Activated CD8-positive, alpha-beta T cell treated with anti-CD3 and anti-CD28 coated beads for 36 hours (primary cell): ENCODE data around the gene CYP26C1. TPM values are rescaled to one million over a fixed set of nuclear protein-coding genes. Genes with fewer than 3 reads are reported as not detected.

ENCODE experiments used
- ATAC-seq: fragments of 200-7000 bp; cut with Tn5 transposase; one replicate; pipeline ENCODE4 v1.10.0; 2021; ENCODE audit warnings: mild to moderate bottlenecking, moderate library complexity
- CTCF ChIA-PET: fragments of 350-600 bp; sonication (Branson Sonifier 250); formaldehyde crosslinking; loops from one replicate; lab custom pipeline; 2021; ENCODE audit warnings: antibody characterized with exemption; lab: Charles Lee
- POLR2A ChIA-PET: fragments of 350-600 bp; sonication (Branson Sonifier 250); formaldehyde crosslinking; loops from one replicate; lab custom pipeline; 2021; ENCODE audit warnings: antibody characterized with exemption; lab: Charles Lee
- DNase-seq: peaks from one replicate; pipeline ENCODE4 v3.0.0-alpha.2; 2020
- H3K27ac Mint-ChIP-seq: one replicate; pipeline ENCODE4 v1.8.0; 2021; ENCODE audit warnings: mild to moderate bottlenecking, mixed read lengths
- H3K27me3 Mint-ChIP-seq: one replicate; pipeline ENCODE4 v1.8.0; 2021; ENCODE audit warnings: mixed read lengths
- H3K36me3 Mint-ChIP-seq: one replicate; pipeline ENCODE4 v1.8.0; 2021; ENCODE audit warnings: low read depth, mixed read lengths
- H3K4me1 Mint-ChIP-seq: one replicate; pipeline ENCODE4 v1.8.0; 2021; ENCODE audit warnings: low read depth, mixed read lengths
- H3K4me3 Mint-ChIP-seq: one replicate; pipeline ENCODE4 v1.8.0; 2021; ENCODE audit warnings: mild to moderate bottlenecking, moderate library complexity, mixed read lengths
- H3K9me3 Mint-ChIP-seq: one replicate; pipeline ENCODE4 v1.8.0; 2021; ENCODE audit warnings: mixed read lengths
- intact Hi-C: fragments of 100-400 bp; cut with micrococcal nuclease; formaldehyde crosslinking; loops from one replicate; pipeline ENCODE4 v1.10.0; 2022
- total RNA-seq, 2 experiments: library from RNA; stranded (reverse); gene quantifications; one replicate each; pipeline ENCODE4 v1.2.3, GENCODE V29; 2021
- TF ChIP-seq, protein P1 (sequence below): fragments of 200-600 bp; IDR thresholded peaks from one replicate; pipeline ENCODE4 v1.8.0; 2022; ENCODE audit warnings: antibody characterized with exemption, mild to moderate bottlenecking

CYP26C1 gene
- total RNA-seq, 2 experiments from 2014 or later = not detected

DNA sequence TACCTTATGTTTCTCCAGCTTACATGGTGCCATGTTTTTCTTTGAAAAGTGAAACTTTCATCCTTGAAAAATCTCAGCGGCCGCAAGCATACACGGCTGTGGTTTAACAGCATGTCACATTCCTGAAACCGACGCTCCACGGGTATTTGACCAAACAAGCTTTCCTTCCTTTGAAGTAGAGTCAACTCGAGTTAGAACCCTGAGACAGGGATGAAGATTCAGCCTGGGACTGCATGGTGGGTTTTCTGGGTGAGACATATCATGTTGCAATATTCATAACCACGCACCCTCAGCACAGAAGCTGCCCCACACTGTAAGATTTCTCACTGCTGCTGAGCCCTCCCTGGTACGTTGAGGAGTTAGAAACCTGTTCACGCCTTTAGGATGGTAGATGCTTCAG, 21.2 kb downstream of the CYP26C1 start:
- POLR2A ChIA-PET = no interaction called here
- no peak overlapping the region for H3K4me3 Mint-ChIP-seq
- no peaks in the 10 kb centered on the region for H3K36me3 Mint-ChIP-seq
- ATAC-seq (no peak), DNase-seq (no peak)
- peaks cover 28% of the 10 kb centered on the region for H3K27me3 Mint-ChIP-seq
- TF ChIP-seq, protein P1, sequence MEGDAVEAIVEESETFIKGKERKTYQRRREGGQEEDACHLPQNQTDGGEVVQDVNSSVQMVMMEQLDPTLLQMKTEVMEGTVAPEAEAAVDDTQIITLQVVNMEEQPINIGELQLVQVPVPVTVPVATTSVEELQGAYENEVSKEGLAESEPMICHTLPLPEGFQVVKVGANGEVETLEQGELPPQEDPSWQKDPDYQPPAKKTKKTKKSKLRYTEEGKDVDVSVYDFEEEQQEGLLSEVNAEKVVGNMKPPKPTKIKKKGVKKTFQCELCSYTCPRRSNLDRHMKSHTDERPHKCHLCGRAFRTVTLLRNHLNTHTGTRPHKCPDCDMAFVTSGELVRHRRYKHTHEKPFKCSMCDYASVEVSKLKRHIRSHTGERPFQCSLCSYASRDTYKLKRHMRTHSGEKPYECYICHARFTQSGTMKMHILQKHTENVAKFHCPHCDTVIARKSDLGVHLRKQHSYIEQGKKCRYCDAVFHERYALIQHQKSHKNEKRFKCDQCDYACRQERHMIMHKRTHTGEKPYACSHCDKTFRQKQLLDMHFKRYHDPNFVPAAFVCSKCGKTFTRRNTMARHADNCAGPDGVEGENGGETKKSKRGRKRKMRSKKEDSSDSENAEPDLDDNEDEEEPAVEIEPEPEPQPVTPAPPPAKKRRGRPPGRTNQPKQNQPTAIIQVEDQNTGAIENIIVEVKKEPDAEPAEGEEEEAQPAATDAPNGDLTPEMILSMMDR = no peak
- intact Hi-C loops = loop anchor here (2.0 kb wide), 1 partner anchor 207 kb away; no protein-coding TSS in a partner anchor
- no peak overlapping the region for H3K27ac Mint-ChIP-seq
- CTCF ChIA-PET = interaction anchor here (1.3 to 1.4 kb wide), 2 partner anchors 271 to 401 kb away, joined by 3 to 7 read pairs; partner anchors contain the start of gene MYOF
- peaks cover 2% of the 10 kb centered on the region for H3K4me1 Mint-ChIP-seq
- no peaks in the 10 kb centered on the region for H3K9me3 Mint-ChIP-seq

DNA sequence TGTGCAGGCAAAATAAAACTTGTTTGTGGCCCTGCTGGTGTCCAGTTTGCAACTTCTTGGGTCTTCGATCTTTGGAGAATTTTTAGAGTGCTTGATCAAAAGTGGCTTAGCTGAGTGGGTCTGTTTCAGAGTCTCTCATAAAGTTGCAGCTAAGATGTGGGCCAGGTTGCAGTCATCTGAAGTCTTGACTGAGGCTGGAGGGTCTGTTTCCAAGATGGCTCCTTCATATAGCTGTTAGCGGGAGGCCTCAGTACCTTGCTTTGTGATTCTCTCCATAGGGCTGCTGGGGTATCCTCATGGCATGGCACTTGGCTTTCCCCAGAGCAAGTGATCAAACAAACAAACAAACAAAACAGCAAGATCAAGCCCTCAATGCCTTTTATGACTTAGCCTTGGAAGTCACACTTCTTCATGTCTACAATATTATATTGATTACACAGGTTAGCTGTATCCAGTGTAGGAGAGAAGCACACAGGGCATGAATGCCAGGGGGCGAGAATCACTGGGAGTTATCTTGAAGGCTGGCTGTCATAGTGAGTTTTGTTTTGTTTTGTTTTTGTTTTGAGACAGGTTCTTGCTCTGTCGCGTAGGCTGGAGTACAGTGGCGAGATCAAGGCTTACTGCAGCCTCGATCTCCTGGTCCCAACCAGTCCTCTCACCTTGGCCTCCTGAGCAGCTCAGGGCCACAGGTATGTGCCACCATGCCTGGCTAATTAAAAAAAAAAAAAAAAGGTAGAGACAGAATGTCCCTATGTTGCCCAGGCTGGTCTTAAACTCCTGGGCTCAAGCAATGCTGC, 23.3 kb downstream of the CYP26C1 start:
- H3K36me3 Mint-ChIP-seq = no peaks in the 10 kb centered on the region
- ChIA-PET POLR2A (no interaction called here), CTCF (no interaction called here)
- H3K27me3 Mint-ChIP-seq = peaks cover 21% of the 10 kb centered on the region
- TF ChIP-seq, protein P1 = no peak
- DNase-seq = no peak
- ATAC-seq = no peak
- H3K4me3 Mint-ChIP-seq = no peak overlapping the region
- intact Hi-C loops = no loop called here
- H3K27ac Mint-ChIP-seq = no peak overlapping the region
- peaks cover 2% of the 10 kb centered on the region for H3K4me1 Mint-ChIP-seq
- H3K9me3 Mint-ChIP-seq = no peaks in the 10 kb centered on the region

DNA sequence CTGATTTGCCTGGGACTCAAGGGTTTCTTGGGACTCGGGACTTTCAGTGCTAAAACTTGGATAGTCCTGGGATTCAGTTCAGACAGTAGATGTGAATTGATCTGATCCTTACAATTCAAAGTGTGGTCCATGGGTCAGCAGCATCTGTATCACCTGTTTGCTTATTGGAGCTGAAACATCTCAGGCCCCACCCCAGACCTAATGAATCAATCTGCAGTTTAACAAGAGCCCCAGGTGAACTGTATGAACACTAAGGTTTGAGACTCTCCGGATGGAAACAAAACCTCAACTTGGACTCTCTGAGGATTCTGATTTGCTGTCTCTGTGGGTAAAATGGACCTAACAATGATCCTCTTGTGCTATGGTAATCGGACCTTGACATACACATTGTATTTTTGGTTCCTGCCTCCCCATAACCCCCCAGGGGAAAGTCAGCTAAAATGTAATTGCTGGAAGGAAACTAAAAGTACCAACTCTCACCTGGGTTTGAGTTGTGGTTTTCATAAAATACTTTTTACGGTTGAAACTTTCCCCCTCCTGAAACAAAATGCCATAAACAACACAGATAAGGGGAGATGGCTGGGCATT, 24.8 kb downstream of the CYP26C1 start:
- Mint-ChIP-seq H3K9me3 (no peaks in the 10 kb centered on the region), H3K4me1 (no peaks in the 10 kb centered on the region), H3K27me3 (peaks cover 15% of the 10 kb centered on the region), H3K4me3 (no peak overlapping the region), H3K36me3 (no peaks in the 10 kb centered on the region), H3K27ac (no peak overlapping the region)
- ATAC-seq (no peak), DNase-seq (no peak)
- POLR2A ChIA-PET = no interaction called here
- intact Hi-C loops = no loop called here
- CTCF ChIA-PET = no interaction called here
- TF ChIP-seq, protein P1 = no peak

DNA sequence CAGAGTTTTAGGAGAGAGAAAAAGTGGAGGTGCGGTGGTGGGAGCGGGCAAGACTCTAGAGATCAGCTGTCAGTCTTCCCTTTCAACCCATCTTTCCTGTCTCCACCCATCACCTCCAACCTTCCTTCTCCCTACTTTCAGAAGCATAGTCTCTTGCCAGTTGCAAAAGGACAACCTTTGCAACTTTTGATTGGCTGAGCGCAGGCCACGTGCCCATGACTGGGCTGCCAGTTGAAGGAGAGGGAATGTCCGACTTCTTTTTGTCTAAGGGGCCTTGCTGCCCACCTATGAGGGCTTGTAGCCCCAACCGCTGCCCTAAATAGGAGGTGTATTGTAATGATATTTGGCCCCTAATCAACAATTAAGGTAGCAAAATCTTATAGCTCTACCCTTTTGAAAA, 25.7 kb downstream of the CYP26C1 start:
- DNase-seq (no peak), ATAC-seq (no peak)
- POLR2A ChIA-PET = no interaction called here
- Mint-ChIP-seq H3K27me3 (peaks cover 10% of the 10 kb centered on the region), H3K9me3 (no peaks in the 10 kb centered on the region), H3K4me3 (no peak overlapping the region), H3K4me1 (no peaks in the 10 kb centered on the region), H3K27ac (no peak overlapping the region), H3K36me3 (no peaks in the 10 kb centered on the region)
- TF ChIP-seq, protein P1 = no peak
- CTCF ChIA-PET = no interaction called here
- intact Hi-C loops = no loop called here

DNA sequence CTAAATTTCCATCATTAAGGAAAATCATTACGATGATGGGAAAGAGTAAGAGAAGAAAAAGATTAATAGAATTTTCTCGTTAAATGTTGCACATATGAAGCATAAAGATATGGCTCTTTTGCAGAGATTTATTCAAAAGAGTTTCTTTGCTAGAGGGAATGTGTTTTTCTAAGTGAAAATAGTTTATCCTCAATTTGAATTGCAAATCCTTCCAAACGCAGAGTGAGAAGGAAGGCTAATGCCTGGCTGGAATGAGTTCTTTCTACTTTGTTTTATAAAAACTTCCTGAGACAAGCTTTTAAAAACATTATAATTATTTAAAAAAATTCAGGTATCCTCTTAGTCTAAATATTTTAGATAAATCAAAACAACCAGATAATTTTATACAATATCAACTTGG, 27.2 kb downstream of the CYP26C1 start:
- ChIA-PET POLR2A (no interaction called here), CTCF (interaction anchor here (1.9 kb wide), 1 partner anchor 9 kb away, joined by 4 read pairs; no protein-coding TSS in a partner anchor)
- ATAC-seq = no peak
- Mint-ChIP-seq H3K27me3 (peaks cover 7% of the 10 kb centered on the region), H3K9me3 (no peaks in the 10 kb centered on the region), H3K36me3 (no peaks in the 10 kb centered on the region), H3K4me1 (no peaks in the 10 kb centered on the region), H3K27ac (no peak overlapping the region), H3K4me3 (no peak overlapping the region)
- TF ChIP-seq, protein P1 = no peak
- no peak for DNase-seq
- intact Hi-C loops = no loop called here
